ENCODE results near the gene USP44. TPM values are rescaled to one million over a fixed set of nuclear protein-coding genes. Genes with fewer than 3 reads are reported as not detected.

USP44 gene
- total RNA-seq, 2 donors from 2014 or later, result 0.54 to 2.5 TPM

DNA sequence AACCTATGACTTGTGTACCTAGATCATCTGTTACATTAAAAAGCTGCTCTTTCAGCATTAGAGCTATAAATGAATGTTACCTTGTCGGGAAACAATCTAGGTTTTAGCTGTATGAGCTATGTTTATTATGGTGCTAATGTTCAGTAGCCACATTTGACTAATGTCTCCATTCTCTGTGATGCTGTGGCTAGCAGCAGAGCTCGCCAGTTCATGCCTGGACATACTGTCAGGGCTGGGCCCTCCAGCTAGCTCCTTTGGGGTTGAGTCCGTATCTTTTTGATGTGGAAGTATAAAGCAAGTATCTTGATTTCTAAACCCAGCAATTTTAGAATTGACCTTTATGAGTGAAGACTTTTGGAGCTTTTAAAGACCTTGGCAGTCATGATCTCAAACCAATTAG lies 36.1 kb downstream of the USP44 start:
- no peaks in the 10 kb centered on the region for H3K9me3 ChIP-seq
- H3K27me3 ChIP-seq (replicated peaks; ENCODE audit: insufficient read depth), result no peaks in the 10 kb centered on the region
- no peak for DNase-seq (ENCODE audit: low spot score)
- peaks cover 33% of the 10 kb centered on the region for H3K36me3 ChIP-seq
- TF ChIP-seq, protein P1, sequence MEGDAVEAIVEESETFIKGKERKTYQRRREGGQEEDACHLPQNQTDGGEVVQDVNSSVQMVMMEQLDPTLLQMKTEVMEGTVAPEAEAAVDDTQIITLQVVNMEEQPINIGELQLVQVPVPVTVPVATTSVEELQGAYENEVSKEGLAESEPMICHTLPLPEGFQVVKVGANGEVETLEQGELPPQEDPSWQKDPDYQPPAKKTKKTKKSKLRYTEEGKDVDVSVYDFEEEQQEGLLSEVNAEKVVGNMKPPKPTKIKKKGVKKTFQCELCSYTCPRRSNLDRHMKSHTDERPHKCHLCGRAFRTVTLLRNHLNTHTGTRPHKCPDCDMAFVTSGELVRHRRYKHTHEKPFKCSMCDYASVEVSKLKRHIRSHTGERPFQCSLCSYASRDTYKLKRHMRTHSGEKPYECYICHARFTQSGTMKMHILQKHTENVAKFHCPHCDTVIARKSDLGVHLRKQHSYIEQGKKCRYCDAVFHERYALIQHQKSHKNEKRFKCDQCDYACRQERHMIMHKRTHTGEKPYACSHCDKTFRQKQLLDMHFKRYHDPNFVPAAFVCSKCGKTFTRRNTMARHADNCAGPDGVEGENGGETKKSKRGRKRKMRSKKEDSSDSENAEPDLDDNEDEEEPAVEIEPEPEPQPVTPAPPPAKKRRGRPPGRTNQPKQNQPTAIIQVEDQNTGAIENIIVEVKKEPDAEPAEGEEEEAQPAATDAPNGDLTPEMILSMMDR (IDR thresholded peaks at IDR 0.05), result no peak
- H3K4me1 ChIP-seq (ENCODE audit: control insufficient read depth in 1 of 2, low read depth in 2 of 2), result no peaks in the 10 kb centered on the region
- H3K27ac ChIP-seq, result no peak overlapping the region
- no peak for ATAC-seq (ENCODE audit: insufficient number of reproducible peaks, low FRiP score, low read depth)
- H3K4me3 ChIP-seq, result no peak overlapping the region

DNA sequence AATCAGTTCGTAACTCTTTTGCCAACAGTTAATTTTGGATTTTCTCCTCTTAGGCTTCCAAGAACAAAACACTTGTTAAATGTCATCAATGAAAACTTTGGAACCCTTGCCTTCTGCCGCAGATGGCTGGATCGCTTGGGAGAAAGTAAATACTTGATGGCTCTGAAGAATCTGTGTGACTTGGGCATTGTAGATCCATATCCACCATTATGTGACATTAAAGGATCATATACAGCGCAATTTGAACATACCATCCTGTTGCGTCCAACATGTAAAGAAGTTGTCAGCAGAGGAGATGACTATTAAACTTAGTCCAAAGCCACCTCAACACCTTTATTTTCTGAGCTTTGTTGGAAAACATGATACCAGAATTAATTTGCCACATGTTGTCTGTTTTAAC lies 37.7 kb downstream of the USP44 start:
- DNase-seq (ENCODE audit: low spot score) (no peak), ATAC-seq (ENCODE audit: insufficient number of reproducible peaks, low FRiP score, low read depth) (no peak)
- Histone ChIP-seq H3K27me3 (replicated peaks; ENCODE audit: insufficient read depth) (no peaks in the 10 kb centered on the region), H3K27ac (no peak overlapping the region), H3K36me3 (peaks cover 33% of the 10 kb centered on the region), H3K9me3 (no peaks in the 10 kb centered on the region), H3K4me3 (no peak overlapping the region), H3K4me1 (ENCODE audit: control insufficient read depth in 1 of 2, low read depth in 2 of 2) (peaks cover 0 to 15% of the 10 kb centered on the region in 2 donors)
- TF ChIP-seq, protein P1 (IDR thresholded peaks at IDR 0.05), result no peak

DNA sequence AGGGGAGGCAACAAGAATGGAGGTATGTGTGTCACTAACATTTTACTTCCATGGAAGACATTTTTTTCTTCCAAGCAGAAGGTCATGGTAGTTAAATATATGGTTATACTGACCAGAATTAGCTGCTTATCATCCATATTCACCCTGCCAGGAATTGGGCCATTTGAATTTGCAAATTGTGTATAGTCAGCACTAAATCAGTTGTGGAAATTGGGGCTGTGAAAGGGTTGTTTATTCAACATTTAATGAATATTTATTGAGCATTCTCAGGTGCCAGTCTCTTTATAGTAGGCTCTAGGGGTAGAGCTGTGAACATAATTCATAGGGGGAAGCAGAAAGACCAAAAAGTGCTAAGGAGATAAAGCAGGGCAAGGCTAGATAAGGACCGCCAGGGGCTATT lies 39.3 kb downstream of the USP44 start:
- Histone ChIP-seq H3K4me3 (no peak overlapping the region), H3K4me1 (ENCODE audit: control insufficient read depth in 1 of 2, low read depth in 2 of 2) (peaks cover 10 to 29% of the 10 kb centered on the region in 2 donors), H3K36me3 (peaks cover 27% of the 10 kb centered on the region), H3K9me3 (no peaks in the 10 kb centered on the region), H3K27ac (no peak overlapping the region), H3K27me3 (replicated peaks; ENCODE audit: insufficient read depth) (no peaks in the 10 kb centered on the region)
- no peak for ATAC-seq (ENCODE audit: insufficient number of reproducible peaks, low FRiP score, low read depth)
- DNase-seq (ENCODE audit: low spot score), result no peak
- TF ChIP-seq, protein P1 (IDR thresholded peaks at IDR 0.05), result no peak

DNA sequence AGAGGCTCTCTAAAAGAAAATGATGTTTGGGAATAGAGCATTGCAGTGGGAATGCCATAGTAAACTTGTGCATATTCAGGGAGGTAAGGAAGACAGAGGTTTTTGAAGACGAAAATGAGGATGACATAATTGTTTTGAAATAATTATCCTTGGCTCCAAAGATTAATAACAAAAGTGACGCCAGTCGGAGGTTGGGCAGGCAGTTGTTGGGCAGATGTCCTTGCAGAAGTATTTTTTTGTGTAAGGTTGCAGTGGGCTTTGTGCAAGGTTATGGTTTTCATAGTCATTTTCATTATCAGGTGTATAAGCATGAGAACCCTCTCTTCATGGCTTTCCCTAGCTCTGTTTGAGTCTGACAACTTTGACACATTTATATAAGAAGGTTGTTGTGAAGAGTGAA lies 42.0 kb downstream of the USP44 start:
- Histone ChIP-seq H3K36me3 (peaks cover 32% of the 10 kb centered on the region), H3K4me3 (no peak overlapping the region), H3K27me3 (replicated peaks; ENCODE audit: insufficient read depth) (no peaks in the 10 kb centered on the region), H3K27ac (peak overlapping the region; percentile 5 to 7), H3K4me1 (ENCODE audit: control insufficient read depth in 1 of 2, low read depth in 2 of 2) (peaks cover 12 to 32% of the 10 kb centered on the region in 2 donors), H3K9me3 (no peaks in the 10 kb centered on the region)
- DNase-seq (ENCODE audit: low spot score), result no peak
- TF ChIP-seq, protein P1 (IDR thresholded peaks at IDR 0.05), result no peak
- no peak for ATAC-seq (ENCODE audit: insufficient number of reproducible peaks, low FRiP score, low read depth)

GRCh38 chr12:95506707-95507523 lies 44.4 kb downstream of the USP44 start:
- Histone ChIP-seq H3K36me3 (peaks cover 28% of the 10 kb centered on the region), H3K27me3 (replicated peaks; ENCODE audit: insufficient read depth) (no peaks in the 10 kb centered on the region), H3K9me3 (no peaks in the 10 kb centered on the region), H3K27ac (peak overlapping the region; percentile 6 to 64), H3K4me1 (ENCODE audit: control insufficient read depth in 1 of 2, low read depth in 2 of 2) (peaks cover 12 to 35% of the 10 kb centered on the region in 2 donors), H3K4me3 (no peak overlapping the region)
- TF ChIP-seq, protein P1 (IDR thresholded peaks at IDR 0.05), result no peak
- ATAC-seq (ENCODE audit: insufficient number of reproducible peaks, low FRiP score, low read depth) (no peak), DNase-seq (ENCODE audit: low spot score) (no peak)

Data from thoracic aorta (tissue), 2 donors.